Spleen (tissue), 7 donors: ENCODE data around the gene POFUT1.
"Not testable (repeated sequence)": the region's sequence is repeated elsewhere in the genome, so short reads cannot be mapped to it uniquely, and the experiment has no call there.

Experiments used
- CTCF ChIP-seq, 11 experiments: fragments of 200-600 bp in 7 of 11; fragments of 450-650 bp in 4 of 11; sonication (generic) in 4 of 11; IDR thresholded peaks in 8 of 11; conservative IDR thresholded peaks in 3 of 11; 1 replicate in 7 of 11; 2 replicates in 4 of 11; pipeline versions ENCODE4 v1.4.0 to v1.8.0; 2016 to 2021; ENCODE audit warnings: antibody characterized with exemption in 11 of 11, inconsistent platforms in 4 of 11, mild to moderate bottlenecking in 1 of 11
- POLR2AphosphoS5 ChIP-seq, 3 donors: sonication (generic); formaldehyde crosslinking; IDR thresholded peaks; one replicate each; pipeline ENCODE4 v1.5.1; 2017; ENCODE audit warnings: antibody characterized with exemption in 3 of 3
- donor health status: DM: no; HTN: no; CAD: no; lungs with moderate emphysema.
- donor health status: DM: no; HTN: no; CAD: no.
- donor health status: DM: no; HTN: no; CAD: no.

DNA sequence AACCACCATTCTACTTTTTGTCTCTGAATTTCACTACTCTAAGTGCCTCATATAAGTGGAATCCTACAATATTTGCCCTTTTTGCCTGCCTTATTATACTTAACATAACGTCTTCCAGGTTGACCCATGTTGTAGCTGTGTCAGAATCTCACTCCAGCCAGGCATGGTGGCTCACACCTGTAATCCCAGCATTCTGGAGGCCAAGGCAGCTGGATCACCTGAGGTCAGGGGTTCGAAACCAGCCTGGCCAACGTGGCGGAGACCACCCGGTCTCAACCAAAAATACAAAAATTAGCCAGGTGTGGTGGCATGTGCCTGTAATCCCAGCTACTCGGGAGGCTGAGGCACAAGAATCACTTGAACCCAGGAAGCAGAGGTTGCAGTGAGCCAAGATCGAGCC is 30.0 kb upstream of the POFUT1 start:
- not testable (repeated sequence) for TF ChIP-seq POLR2AphosphoS5 (IDR thresholded peaks at IDR 0.05); CTCF (IDR thresholded peaks at IDR 0.05 in 8 of 11, conservative IDR thresholded peaks at IDR 0.05 in 3 of 11)
